HuH-7.5 (cell line): ENCODE results near the gene EFNA5.

Experiments used
- DNase-seq: peaks from one replicate; pipeline ENCODE4 v3.0.0; 2011; ENCODE audit warnings: low spot score

EFNA5 gene

GRCh38 chr5:107484281-107484680, 186.5 kb downstream of the EFNA5 start:
- no peak for DNase-seq

DNA sequence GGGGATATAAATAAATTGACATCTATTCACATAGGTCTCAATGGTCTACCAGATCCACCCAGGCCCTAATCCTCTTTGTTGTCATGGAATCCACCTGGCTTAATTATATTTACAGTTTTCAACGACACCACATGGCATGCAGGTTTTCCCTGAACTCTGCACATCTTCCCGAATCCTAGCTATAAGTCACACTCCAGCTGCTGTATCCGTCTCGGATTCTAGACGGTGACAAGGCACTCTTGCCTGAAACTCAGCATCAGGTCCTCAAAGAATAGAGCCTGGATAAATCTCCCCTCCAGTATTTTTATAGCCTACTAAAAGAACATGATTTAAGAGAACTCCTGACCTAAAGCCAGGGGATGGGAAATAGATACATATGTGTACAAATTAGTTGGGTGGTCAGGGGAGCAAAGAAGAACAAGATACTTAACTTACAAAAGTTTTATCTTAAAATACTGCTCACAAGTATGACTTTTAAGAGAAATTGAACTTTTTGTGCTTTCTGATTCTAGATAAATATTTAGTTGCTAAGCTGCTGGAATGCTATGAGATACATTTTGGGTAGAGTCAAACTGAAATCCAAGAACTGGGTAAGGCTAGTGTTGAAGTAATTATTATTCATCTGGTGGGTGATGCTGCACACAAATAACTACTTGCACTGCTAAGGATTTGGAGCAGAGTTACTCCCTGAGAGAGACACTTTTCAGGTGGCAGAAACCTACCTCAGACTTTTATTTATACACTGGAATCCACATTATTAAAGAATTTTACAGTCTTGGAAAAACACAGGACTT, 187.3 kb downstream of the EFNA5 start:
- no peak for DNase-seq

DNA sequence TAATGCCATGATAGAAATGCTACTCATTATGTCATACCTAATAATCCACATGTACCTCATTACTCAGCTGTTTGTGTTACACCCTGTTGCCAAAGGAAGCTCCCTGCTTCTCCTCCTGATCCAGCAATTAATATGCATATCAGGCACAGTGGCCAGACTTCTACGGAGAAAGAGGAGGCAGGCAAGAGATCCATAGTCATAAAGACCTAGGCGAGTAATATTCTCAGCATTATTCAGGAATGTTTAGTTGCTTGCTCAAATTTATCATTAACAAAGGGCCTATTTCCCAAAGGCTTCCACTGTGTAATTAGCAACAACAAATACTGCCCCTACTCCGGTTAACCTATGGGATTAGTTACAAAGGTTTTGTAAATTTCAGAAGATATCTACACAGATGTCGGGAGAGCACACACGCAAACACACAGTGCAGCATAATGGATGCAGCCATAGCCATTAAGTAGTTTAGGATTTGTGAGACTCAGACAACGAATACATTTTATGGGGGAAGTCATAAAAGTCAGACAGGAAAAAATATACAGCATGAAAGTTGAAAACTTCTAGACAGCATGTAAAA, 192.6 kb downstream of the EFNA5 start:
- no peak for DNase-seq

GRCh38 chr5:107477492-107477891, 193.2 kb downstream of the EFNA5 start:
- no peak for DNase-seq

- no peak for DNase-seq
Measured at GRCh38 chr5:107476783-107477182, 194.0 kb downstream of the EFNA5 start.

GRCh38 chr5:107474716-107475489, 195.8 kb downstream of the EFNA5 start:
- DNase-seq = no peak

DNA sequence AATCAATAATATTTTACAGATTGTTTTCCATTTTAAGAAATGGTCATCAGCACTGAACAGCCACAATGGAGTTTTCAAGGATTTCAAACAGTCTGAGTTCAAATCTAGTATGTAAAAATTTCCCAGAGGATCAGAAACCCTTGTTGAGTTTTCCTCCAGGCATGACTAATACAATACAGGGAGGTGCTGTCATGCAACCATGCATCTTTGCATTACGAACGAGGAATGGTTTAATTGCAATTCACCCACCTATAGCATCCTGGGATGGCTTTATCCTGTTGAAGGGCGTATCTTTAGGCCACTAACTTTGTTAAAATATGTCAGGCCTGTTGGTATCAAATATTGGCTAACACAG, 196.4 kb downstream of the EFNA5 start:
- no peak for DNase-seq

GRCh38 chr5:107472620-107473064, 198.1 kb downstream of the EFNA5 start:
- no peak for DNase-seq

DNA sequence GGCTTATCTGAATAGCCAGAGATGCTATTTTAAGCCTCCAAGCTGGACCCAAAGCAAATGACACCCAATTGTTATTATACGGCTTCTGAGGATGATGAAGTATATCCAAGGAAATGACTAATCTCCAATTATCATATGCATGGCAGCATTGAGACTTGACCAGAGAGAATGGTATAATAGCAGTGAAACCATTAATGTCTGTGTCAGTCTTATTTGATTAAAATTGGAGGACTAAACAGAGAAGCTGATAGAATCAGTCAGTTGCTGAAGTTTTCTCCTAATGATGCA, 200.5 kb downstream of the EFNA5 start:
- no peak for DNase-seq

- DNase-seq = no peak
Measured at GRCh38 chr5:107469485-107470294, 201.0 kb downstream of the EFNA5 start.

- no peak for DNase-seq
Measured at GRCh38 chr5:107469064-107469463, 201.7 kb downstream of the EFNA5 start.

GRCh38 chr5:107468276-107468675, 202.5 kb downstream of the EFNA5 start:
- DNase-seq = no peak

DNA sequence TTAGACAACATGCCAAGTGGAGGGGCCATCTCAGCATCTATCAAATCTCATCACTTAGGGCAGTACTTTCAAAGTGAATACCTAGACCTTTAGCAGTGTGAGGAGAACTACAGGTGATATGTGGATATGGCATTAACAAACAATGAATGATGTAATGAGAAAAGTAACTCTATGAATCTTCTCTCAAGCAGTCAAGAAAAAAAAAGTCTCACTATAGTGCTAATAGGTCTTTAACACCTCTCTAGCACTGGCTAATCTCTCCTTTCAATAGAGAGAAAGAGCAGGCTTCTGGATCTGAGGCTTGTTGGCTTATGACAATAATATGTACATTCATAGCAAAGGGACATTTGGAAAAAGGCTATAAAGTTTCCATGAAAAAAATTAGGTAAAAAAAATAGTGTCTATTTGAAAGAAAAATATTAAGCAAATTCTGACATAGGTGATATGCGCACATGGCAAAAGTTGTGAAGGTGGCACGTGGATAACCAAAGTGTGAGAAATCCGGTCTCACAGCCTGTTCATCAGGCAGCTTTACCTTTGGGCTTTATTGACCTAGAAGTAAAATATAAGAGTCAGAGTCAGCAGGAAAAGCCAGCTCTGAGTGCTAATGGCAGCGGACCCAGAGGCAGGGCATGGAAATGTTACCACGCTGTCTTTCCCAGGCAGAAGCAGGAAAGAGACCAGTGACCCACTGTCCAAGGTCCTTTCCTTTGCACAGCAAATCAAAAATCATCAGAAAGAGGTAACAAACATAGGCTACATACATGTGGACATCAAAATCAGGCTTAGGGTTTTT, 203.4 kb downstream of the EFNA5 start:
- DNase-seq = no peak

- no peak for DNase-seq
Measured at GRCh38 chr5:107466233-107466769, 204.4 kb downstream of the EFNA5 start.

DNA sequence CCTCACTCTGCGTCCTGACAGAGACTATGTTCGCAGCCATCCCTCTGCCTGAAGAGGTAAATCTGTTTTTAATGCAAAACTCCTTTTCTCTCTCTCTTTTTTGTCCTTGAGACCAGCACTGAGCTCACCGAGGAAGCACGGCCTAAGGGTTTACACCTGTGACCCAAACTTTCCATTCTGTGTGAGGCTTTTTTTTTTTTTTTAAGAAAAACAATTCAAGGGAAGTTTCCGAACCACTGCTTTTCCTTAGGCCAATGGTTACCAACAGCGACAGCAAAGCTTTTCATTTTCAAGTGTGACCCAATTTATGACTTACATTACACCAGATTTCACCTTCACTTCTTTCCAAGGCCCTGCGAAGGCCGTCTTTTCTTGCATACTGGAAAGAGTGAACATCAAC, 205.9 kb downstream of the EFNA5 start:
- no peak for DNase-seq

DNA sequence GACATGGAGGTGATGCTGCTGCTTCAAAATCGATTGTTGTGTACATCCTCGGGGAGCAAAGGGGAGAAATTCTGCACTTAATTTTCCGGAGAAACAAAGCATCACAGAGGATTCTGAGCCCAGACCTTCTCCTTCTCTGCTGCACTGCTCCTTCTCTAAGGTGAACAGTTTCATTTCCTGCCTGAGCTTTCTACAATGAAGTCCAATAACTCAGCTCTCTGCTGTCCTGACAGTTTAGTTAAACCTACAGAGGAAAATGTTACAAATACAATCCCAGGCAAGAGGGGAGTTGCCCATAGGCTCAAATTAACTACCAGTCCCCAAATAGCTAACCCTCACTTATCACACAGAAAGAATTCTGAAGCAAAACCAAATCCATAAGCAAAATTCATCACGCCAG, 206.3 kb downstream of the EFNA5 start:
- no peak for DNase-seq

DNA sequence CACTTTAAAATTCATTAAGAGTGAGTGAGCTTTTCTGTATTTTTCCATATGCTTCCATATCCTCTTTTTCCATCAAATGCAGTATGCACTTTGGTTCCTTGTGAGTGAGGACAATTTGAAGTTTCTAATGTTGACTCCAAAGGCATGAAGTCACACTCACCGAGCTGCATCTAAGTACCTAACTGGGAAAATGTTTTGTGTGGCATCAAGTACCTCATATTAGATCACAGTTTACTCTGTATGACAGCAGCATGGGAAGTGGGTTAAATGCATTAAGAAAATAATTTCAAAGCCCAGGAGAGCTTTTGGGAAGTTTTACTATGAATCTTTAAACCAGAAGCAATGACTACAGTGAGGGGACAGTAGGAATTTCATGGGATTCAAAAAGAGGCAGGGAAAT, 207.0 kb downstream of the EFNA5 start:
- no peak for DNase-seq

- DNase-seq = no peak
Measured at GRCh38 chr5:107461770-107462169, 209.0 kb downstream of the EFNA5 start.

DNA sequence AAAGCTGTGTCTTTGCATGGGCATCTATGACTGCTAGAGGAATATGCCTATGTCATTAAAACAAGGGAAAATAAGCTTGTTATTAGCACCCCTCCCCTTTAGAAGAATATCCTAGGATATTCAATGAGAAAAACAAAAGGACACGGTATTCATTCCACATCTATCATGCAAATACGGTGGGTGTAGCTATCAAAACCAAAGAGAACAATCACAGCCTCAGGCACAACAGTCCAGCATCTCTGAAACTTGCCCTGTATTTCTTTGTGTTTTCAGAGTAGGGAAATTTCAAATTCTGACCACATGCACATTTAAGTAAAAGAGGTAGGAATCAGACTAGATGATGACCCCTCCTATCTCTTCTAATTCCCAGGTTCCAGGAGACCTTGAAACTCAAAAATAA, 209.9 kb downstream of the EFNA5 start:
- no peak for DNase-seq

DNA sequence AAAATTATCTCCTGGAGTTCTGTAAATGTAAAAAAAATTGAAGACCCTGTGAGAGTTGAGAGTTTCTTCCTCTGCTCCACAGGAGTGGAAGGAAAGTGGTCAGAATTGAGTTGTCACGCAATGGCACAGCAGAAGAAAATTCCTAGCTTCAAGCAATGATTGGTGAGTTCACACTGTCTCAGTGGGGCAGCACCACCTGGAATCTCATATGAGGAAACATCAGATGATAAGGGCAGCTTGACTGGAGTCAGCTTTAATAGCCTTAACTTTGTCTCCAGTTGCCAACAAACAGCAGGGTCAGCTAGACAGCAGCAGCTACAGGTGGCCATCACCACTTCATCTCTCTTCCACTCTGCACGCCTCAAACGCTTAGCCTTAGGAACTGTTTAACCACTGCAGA, 211.1 kb downstream of the EFNA5 start:
- DNase-seq = no peak

DNA sequence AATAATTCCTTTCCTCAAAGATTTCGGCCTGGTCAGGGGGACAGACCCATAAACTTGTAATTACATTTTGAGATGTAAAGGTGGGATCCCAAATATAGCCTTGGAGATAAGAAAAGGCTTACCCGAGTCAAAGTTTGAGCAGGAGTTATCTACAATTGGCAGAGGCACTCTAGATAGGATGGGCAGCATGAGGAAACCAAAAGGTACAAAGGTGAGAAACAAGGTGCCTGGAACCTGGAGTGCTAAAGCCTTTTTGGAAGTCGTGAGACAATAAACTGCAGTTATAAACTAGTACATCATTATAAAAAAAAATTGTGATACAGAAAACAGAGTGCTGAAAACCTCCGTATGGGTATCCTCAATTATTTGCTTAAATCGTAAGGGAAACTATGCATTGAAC, 212.4 kb downstream of the EFNA5 start:
- DNase-seq = no peak

- DNase-seq = no peak
Measured at GRCh38 chr5:107457881-107458280, 212.9 kb downstream of the EFNA5 start.
